Measurements from ENCODE around the gene PLA2G1B.

PLA2G1B gene

GRCh38 chr12:120324841-120325417 is 2.6 kb downstream of the PLA2G1B start:
- DNase-seq (ENCODE audit: low spot score): no peak

DNA sequence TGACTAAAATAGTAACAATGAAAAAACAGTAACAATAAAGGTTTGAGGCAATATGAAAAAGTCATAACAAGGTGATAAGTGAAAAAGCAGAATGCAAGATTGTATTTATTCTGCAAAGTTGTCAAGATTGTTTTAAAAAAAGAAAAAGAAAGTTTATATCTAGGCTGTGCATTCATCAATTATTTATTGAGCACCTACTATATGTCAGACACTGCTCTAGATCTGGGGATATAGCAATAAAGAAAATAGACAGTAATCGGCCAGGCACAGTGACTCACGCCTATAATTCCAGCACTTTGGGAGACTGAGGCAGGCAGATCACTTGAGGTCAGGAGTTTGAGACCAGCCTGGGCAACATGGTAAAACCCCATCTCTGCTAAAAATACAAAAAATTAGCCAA is 3.8 kb downstream of the PLA2G1B start:
- no peak for DNase-seq (ENCODE audit: low spot score)

GRCh38 chr12:120321382-120322202 is 6.0 kb downstream of the PLA2G1B start:
- DNase-seq (ENCODE audit: low spot score): no peak

DNA sequence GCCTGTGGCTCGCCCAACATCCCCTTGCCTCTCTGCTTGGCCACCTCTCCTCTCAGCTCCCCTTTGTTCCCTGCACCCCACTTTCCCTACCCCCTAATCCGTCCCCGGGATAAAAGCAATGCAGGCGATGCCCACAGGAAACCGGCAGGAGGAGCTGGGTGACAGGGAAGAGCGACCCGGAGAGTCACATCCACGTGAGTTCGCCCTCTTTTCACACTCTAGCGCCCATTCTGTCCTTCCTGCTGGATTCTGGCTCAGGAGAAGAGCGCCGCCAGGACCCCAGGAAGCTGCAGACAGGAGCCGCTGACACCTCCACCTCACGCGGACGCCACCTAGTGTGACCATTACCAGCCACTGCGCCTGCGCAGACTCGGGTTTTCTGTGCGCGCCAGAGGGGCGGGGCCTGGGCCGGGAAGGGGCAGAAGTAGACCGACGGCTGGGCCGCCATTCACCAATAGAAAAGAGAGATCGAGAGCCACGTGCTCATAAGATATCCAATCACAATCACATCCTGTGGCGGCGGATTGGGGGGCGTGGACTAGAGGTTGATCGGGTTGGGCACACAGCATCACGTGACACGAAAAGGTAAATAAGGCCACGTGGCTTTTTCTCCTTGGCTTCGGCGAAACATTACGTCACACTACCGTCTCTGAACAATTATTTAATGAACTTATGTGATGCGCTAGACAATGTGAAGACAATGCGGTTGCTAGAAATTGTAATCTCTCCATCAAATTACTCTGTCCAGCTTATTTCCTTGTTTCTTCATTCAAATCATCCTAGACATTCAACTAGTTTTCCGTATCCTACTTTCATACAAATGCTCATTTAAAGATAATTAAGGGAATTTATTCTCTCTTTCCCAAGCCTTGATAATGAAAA is 10.1 kb downstream of the PLA2G1B start:
- DNase-seq (ENCODE audit: low spot score): peak; percentile 99

DNA sequence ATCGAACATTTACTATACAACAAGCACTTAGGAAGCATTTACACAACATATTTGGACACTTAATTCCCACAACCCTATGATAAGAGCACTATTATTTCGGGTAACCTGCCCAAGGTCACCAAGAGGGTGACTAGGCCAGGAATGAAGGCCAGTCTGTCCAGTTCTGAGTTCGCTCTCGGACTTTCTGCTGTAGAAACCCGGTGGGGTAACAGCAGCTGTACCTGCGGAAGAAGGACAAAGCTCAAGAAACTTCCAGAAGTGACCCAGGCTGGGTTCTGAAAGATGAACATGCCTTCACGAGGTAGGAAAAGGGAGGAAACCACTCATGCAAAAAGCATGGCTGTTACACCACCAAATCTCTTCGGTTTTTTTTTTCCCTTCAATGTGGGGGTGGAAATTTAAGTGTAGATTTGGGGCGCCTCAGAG is 10.8 kb downstream of the PLA2G1B start:
- DNase-seq (ENCODE audit: low spot score): no peak

- DNase-seq (ENCODE audit: low spot score): no peak
Observed at GRCh38 chr12:120314220-120314619, 13.4 kb downstream of the PLA2G1B start.

- DNase-seq (ENCODE audit: low spot score): peak; percentile 99
Observed at GRCh38 chr12:120301962-120302815, 25.4 kb downstream of the PLA2G1B start, which contains the start of gene SIRT4. TSS of gene SIRT4 (plus strand) at chr12:120302321. CDS start at chr12:120303562, 1,241 bp downstream.

- peak; percentile 93 for DNase-seq (ENCODE audit: low spot score)
Observed at GRCh38 chr12:120292661-120293531, 34.7 kb downstream of the PLA2G1B start, which contains the start of gene RNU4-1. TSS of gene RNU4-1 (minus strand) at chr12:120293237.

DNA sequence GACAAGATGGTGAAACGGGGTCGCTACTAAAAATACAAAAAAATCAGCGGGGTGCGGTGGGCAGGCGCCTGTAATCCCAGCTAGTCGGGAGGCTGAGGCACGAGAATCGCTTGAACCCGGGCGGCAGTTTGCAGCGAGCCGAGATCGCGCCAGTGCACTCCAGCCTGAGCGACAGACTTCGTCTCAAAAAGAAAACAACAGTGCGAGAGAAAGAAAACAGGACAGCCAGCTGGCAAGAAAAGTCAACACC is 35.2 kb downstream of the PLA2G1B start:
- DNase-seq (ENCODE audit: low spot score): no peak

DNA sequence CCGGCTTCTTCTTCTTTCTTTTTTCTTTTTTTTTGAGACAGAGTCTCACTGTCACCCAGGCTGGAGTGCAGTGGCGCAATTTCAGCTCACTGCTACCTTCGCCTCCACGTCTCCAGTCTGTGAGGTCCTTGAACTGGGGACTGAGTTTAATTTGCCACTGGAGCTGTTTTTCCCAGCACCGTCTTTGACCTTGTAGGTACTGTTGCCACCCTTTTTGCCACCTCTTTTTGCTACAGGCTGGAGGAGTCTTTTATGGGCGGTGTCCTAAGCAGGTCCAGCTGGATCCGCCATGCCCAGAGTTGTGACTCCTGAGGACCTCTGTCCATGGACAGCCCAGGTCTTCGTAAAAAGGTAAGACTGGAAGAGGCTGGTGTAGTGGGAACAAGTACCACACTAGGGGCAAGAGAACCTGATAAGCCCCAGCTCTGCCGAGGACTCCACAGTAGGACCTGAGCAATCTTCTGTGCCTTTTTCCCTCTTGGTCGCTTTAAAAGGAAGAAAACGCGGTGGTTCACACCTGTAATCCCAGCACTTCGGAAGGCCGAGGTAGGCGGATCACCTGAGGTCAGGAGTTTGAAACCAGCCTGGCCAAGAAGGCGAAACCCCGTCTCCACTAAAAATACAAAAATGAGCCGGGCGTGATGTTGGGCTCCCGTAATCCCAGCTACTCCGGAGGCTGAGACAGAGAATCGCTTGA is 36.8 kb downstream of the PLA2G1B start:
- DNase-seq (ENCODE audit: low spot score): no peak

GRCh38 chr12:120287491-120287890 is 40.1 kb downstream of the PLA2G1B start:
- no peak for DNase-seq (ENCODE audit: low spot score)

DNA sequence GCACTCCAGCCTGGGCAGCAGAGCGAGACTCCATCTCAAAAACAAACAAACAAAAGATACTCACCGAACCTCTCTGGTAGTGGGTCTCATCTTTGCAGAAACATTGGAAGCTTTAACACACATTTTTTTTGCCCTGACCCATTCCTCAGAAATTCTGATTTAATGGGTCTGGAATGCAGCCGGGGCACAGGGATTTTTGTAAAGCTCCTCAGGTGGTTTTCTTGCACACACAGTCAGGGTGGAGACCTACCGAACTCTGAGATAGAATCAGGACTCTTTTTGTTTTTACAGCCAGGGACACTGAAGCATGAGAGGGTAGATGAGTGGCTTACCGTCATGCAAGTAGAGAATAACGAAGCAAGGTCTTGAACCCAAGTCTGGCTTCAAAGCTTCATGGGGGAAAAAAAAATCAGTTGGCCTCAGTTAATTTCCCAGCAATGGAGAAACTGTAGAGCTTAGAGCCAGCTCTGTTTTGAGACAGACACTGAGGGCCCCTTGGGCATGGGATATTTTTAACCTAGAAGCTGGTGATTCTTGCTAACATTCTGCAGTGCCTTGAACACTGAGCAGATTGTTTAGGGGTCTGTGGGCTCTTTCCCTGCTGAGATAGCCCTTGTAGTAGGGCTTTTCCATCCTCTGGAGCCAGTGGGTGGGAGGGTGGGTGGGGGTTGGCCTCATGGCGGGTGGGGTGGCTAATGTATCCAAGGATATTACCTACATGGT is 40.6 kb downstream of the PLA2G1B start:
- DNase-seq (ENCODE audit: low spot score): no peak

GRCh38 chr12:120284381-120284780 is 43.2 kb downstream of the PLA2G1B start:
- no peak for DNase-seq (ENCODE audit: low spot score)

- DNase-seq (ENCODE audit: low spot score): no peak
Observed at GRCh38 chr12:120283318-120283717, 44.3 kb downstream of the PLA2G1B start.

DNA sequence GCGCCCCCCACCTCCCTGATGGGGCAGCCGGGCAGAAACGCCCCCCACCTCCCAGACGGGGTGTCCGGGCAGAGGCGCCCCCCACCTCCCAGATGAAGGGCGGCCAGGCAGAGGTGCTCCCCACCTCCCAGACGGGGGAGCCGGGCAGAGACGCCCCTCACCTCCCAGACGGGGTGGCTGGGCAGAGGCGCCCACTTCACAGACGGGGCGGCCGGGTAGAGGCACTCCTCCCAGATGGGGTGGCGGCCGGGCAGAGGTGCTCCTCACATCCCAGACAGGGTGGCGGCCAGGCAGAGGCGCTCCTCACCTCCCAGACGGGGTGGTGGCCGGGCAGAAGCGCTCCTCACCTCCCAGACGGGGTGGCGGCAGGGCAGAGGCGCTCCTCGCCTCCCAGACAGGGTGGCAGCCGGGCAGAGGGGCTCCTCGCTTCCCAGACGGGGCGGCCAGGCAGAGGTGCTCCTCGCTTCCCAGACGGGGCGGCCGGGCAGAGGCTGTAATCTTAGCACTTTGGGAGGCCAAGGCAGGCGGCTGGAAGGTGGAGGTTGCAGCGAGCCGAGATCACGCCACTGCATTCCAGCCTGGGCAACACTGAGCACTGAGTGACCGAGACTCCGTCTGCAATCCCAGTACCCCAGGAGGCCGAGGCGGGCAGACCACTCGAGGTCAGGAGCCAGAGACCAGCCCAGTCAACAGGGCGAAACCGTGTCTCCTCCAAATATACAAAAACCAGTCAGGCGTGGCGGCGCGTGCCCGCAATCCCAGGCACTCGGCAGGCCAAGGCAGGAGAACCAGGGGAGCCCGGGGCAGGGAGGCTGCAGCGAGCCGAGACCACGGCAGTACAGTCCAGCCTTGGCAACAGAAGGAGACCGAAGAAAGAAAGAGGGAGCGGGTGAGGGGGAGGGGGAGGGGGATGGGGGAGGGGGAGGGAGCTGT is 49.2 kb downstream of the PLA2G1B start:
- DNase-seq (ENCODE audit: low spot score): no peak

DNA sequence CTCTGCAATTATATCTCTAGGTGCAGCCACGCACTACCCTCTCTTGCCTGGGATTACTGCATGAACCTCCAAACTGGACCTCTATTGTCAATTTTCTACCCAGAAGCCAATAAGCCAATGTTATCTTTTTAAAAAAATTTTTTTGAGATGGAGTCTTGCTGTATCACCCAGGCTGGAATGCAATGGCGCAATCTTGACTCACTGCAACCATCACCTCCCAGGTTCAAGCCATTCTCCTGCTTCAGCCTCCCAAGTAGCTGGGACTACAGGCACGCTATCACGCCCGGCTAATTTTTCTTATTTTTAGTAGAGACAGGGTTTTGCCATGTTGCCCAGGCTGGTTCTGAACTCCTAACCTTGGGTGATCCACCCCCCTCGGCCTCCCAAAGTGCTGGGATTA is 50.8 kb downstream of the PLA2G1B start:
- no peak for DNase-seq (ENCODE audit: low spot score)

All from pons (tissue), 1 donor.